Fibroblast of the aortic adventitia (primary cell): Measurements from ENCODE around the gene TNN. TPM values are rescaled to one million over a fixed set of nuclear protein-coding genes. Genes with fewer than 3 reads are reported as not detected.
"Not testable (repeated sequence)": the region's sequence is repeated elsewhere in the genome, so short reads cannot be mapped to it uniquely, and the experiment has no call there.

Experiments
- DNase-seq: peaks from one replicate; pipeline ENCODE4 v3.0.0-alpha.2; 2010; ENCODE audit warnings: low read depth
- H3K4me3 ChIP-seq: 2 replicates; pipeline ENCODE4 v1.5.1; 2011; ENCODE audit warnings: low read depth, mild to moderate bottlenecking, control low read depth, low read length, moderate library complexity
- CTCF ChIP-seq: IDR thresholded peaks from 2 replicates; pipeline ENCODE4 v1.5.1; 2011; ENCODE audit warnings: mild to moderate bottlenecking, low read length, control low read depth, inconsistent platforms; ENCODE audit not compliant: insufficient read depth
- total RNA-seq: library from RNA; depleted of rRNA; stranded (reverse); fragments of >200 nt; gene quantifications from 2 replicates; pipeline ENCODE4 v1.2.3, GENCODE V29; 2012; ENCODE audit warnings: low replicate concordance

The TNN gene
- total RNA-seq, 1 donor: not detected

GRCh38 chr1:175034775-175035174, 32.9 kb upstream of the TNN start:
- DNase-seq: no peak
- H3K4me3 ChIP-seq: no peak overlapping the region
- TF ChIP-seq CTCF: no peak

- no peak for TF ChIP-seq CTCF
- DNase-seq: no peak
Measured at GRCh38 chr1:175035865-175036264, 31.8 kb upstream of the TNN start.

GRCh38 chr1:175036476-175036875, 31.2 kb upstream of the TNN start:
- DNase-seq: no peak
- no peak overlapping the region for H3K4me3 ChIP-seq
- TF ChIP-seq CTCF: no peak

More at GRCh38 chr1:175035865-175036264, 31.8 kb upstream of the TNN start:
- no peak overlapping the region for H3K4me3 ChIP-seq

GRCh38 chr1:175037416-175037815, 30.2 kb upstream of the TNN start:
- no peak for DNase-seq
- no peak overlapping the region for H3K4me3 ChIP-seq
- TF ChIP-seq CTCF: no peak

GRCh38 chr1:175040324-175040879, 27.2 kb upstream of the TNN start:
- H3K4me3 ChIP-seq: no peak overlapping the region
- TF ChIP-seq CTCF: no peak

GRCh38 chr1:175042650-175043049, 25.0 kb upstream of the TNN start:
- H3K4me3 ChIP-seq: no peak overlapping the region
- DNase-seq: no peak
- TF ChIP-seq CTCF: no peak

More at GRCh38 chr1:175040324-175040879, 27.2 kb upstream of the TNN start:
- DNase-seq: no peak

GRCh38 chr1:175043824-175044223, 23.8 kb upstream of the TNN start:
- no peak for TF ChIP-seq CTCF
- DNase-seq: no peak
- no peak overlapping the region for H3K4me3 ChIP-seq

- DNase-seq, H3K4me3 ChIP-seq: not testable (repeated sequence)
Measured at GRCh38 chr1:175044591-175044990, 23.0 kb upstream of the TNN start.
